DOHH2 (cell line): Measurements from ENCODE around the gene TANGO2.
A peak's percentile ranks its signal among the peaks of the same experiment; 100 is the strongest.

ENCODE experiments used
- H3F3A ChIP-seq: fragments of 200-600 bp; sonication (generic), shearing (Covaris generic); 2 replicates; pipeline ENCODE4 v1.6.0; 2016; ENCODE audit warnings: antibody characterized with exemption, mild to moderate bottlenecking; ENCODE audit not compliant: control insufficient read depth, insufficient read depth
- H3K27ac ChIP-seq: fragments of 200-600 bp; sonication (generic); 2 replicates; pipeline ENCODE4 v1.5.1; 2014; ENCODE audit warnings: low read depth, mild to moderate bottlenecking, low read length, moderate library complexity
- H3K27me3 ChIP-seq: fragments of 200-600 bp; sonication (generic); 2 replicates; pipeline ENCODE4 v1.6.1; 2014; ENCODE audit warnings: mild to moderate bottlenecking, low read length, mixed read lengths; ENCODE audit not compliant: control insufficient read depth
- H3K36me3 ChIP-seq: fragments of 200-600 bp; sonication (generic); 2 replicates; pipeline ENCODE4 v1.6.1; 2014; ENCODE audit warnings: mild to moderate bottlenecking, low read length, moderate library complexity, mixed read lengths; ENCODE audit not compliant: control insufficient read depth
- H3K4me1 ChIP-seq: fragments of 200-600 bp; sonication (generic); 2 replicates; pipeline ENCODE4 v1.6.1; 2014; ENCODE audit warnings: mild to moderate bottlenecking, low read length, mixed read lengths; ENCODE audit not compliant: control insufficient read depth
- H3K4me2 ChIP-seq: fragments of 200-600 bp; sonication (generic); 2 replicates; pipeline ENCODE4 v1.6.0; 2014; ENCODE audit warnings: mild to moderate bottlenecking, low read length, moderate library complexity
- H3K4me3 ChIP-seq: fragments of 200-600 bp; sonication (generic); 2 replicates; pipeline ENCODE4 v1.5.1; 2014; ENCODE audit warnings: mild to moderate bottlenecking, low read length, mixed read lengths
- H3K79me2 ChIP-seq: fragments of 200-600 bp; sonication (generic); 2 replicates; pipeline ENCODE4 v1.6.1; 2014; ENCODE audit warnings: mild to moderate bottlenecking, low read length, mixed read lengths; ENCODE audit not compliant: control insufficient read depth
- H3K9me2 ChIP-seq: fragments of 200-600 bp; sonication (generic); replicated peaks from 2 replicates; pipeline ENCODE4 v1.6.1; 2014; ENCODE audit warnings: mild to moderate bottlenecking, low read length, mixed read lengths; ENCODE audit not compliant: control insufficient read depth
- H3K9me3 ChIP-seq: fragments of 200-600 bp; sonication (generic); 2 replicates; pipeline ENCODE4 v1.6.1; 2014; ENCODE audit warnings: antibody characterized with exemption, low read length, mixed read lengths; ENCODE audit not compliant: control insufficient read depth, insufficient read depth
- H4K20me1 ChIP-seq: fragments of 200-600 bp; sonication (generic); 2 replicates; pipeline ENCODE4 v1.6.0; 2014; ENCODE audit warnings: low read depth, mild to moderate bottlenecking, antibody characterized with exemption, low read length, moderate library complexity; ENCODE audit not compliant: control insufficient read depth, insufficient read depth
- EZH2phosphoT487 ChIP-seq: fragments of 200-600 bp; sonication (generic); IDR thresholded peaks from 2 replicates; pipeline ENCODE4 v1.6.1; 2017; ENCODE audit warnings: borderline replicate concordance, mild to moderate bottlenecking, antibody characterized with exemption, low read length, moderate library complexity, mixed read lengths
- TF ChIP-seq, protein P1 (sequence below): fragments of 200-600 bp; sonication (generic); IDR thresholded peaks from one replicate; pipeline ENCODE4 v1.5.1; 2014; ENCODE audit warnings: antibody characterized with exemption, mild to moderate bottlenecking, low read depth, low read length; ENCODE audit not compliant: poor library complexity, severe bottlenecking

TANGO2 gene

DNA sequence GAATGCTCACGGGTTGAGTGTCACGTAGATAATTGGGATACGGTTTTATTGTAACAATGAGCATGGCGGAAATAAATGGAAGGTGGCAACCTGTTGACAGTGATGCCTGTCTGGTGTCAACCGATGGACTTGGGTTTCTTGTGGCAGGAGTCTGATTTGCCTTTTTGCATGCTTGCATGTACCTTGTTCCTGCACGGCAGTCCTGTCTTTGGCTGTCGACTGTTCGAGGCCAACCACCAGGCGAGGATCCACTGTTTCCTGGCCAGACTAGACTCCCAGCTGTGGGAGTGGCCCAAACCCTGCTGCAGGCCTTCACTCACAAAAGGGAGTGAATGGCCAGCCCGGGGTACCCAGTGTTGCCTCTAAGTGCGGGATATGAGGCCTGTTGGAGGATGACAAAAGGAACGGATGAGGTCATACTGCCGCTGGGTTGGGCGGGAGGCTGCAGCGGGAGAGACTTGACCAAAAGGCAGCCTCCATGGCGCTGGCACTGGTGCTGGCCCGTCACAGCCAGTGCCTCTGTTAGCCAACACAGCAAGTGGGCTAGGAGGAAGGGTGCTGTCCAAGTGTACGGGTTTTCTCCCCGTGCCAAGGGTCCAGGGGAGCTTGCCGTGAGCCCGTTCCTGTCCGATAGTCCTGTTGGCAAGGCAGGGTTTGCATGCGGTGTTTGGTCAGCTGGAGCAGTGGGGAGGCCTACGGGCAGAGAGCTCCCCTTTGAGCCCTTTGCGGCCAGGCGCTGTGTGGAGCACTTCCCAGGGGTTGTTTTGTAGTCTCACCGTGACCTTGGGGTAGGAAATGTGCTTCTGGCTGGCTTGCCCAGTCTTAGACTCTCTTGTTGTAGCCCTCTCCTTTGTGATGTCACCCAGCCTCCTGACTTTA lies 60.1 kb downstream of the TANGO2 start:
- H3K9me2 ChIP-seq: no peaks in the 10 kb centered on the region
- peaks cover 62% of the 10 kb centered on the region for H3K79me2 ChIP-seq
- no peaks in the 10 kb centered on the region for H3K27me3 ChIP-seq
- H3F3A ChIP-seq: peaks cover 5% of the 10 kb centered on the region; the same call in 1 of the 2 replicates
- H3K4me2 ChIP-seq: peak overlapping the region; percentile 91
- no peaks in the 10 kb centered on the region for H3K9me3 ChIP-seq
- TF ChIP-seq, protein P1, sequence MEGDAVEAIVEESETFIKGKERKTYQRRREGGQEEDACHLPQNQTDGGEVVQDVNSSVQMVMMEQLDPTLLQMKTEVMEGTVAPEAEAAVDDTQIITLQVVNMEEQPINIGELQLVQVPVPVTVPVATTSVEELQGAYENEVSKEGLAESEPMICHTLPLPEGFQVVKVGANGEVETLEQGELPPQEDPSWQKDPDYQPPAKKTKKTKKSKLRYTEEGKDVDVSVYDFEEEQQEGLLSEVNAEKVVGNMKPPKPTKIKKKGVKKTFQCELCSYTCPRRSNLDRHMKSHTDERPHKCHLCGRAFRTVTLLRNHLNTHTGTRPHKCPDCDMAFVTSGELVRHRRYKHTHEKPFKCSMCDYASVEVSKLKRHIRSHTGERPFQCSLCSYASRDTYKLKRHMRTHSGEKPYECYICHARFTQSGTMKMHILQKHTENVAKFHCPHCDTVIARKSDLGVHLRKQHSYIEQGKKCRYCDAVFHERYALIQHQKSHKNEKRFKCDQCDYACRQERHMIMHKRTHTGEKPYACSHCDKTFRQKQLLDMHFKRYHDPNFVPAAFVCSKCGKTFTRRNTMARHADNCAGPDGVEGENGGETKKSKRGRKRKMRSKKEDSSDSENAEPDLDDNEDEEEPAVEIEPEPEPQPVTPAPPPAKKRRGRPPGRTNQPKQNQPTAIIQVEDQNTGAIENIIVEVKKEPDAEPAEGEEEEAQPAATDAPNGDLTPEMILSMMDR: no peak
- no peak for TF ChIP-seq EZH2phosphoT487
- peaks cover 42% of the 10 kb centered on the region for H3K36me3 ChIP-seq
- peak overlapping the region; percentile 52 for H3K27ac ChIP-seq
- peak overlapping the region; percentile 97 for H3K4me3 ChIP-seq
- H4K20me1 ChIP-seq: peaks cover 23% of the 10 kb centered on the region; the same call in 1 of the 2 replicates
- H3K4me1 ChIP-seq: peaks cover 38% of the 10 kb centered on the region

DNA sequence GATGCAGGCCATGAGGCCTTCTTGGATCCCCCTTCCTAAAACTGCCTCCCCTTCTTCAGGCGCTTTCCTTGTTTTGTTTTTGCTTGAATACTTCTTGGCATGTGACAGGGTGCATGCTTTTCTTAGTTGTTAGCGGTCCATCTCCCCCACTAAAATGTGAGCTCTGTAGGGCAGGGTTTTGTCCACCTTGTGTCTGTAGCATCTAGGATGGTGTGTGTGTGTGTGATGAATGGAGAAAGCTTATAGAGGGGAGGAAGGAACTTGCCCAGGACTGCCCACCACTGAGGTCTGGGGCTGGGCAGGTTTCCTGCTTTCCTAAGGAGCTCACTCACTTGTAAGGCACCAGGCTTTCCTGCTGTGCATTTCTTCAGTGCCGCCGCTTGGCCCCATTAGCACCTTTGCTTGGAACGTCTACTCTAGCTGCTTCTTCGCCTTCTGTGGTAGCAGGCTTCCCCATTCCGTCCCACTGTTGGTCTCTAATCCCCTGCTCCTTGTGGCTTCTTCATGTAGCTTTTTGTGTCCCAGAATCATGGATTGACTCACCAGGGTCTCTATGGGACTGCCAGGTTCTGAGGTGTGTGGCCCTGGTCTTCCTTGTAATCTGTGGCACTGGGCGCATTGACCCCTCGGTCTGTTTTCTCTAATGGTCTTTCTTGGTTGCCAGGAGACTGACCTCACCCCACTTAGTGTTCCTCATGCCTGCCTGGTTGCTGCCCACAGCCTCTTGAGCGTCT lies 62.4 kb downstream of the TANGO2 start:
- Histone ChIP-seq H3K36me3 (peaks cover 65% of the 10 kb centered on the region), H3F3A (no peaks in the 10 kb centered on the region), H3K4me2 (peak overlapping the region; percentile 2), H3K9me3 (no peaks in the 10 kb centered on the region), H3K27me3 (no peaks in the 10 kb centered on the region), H4K20me1 (peaks cover 26% of the 10 kb centered on the region; the same call in 1 of the 2 replicates), H3K79me2 (peaks cover 84% of the 10 kb centered on the region), H3K27ac (no peak overlapping the region), H3K4me1 (peaks cover 38% of the 10 kb centered on the region), H3K9me2 (no peaks in the 10 kb centered on the region), H3K4me3 (0 out of 2 replicates have a peak overlapping the region, but pooled peaks have one; percentile 10)
- TF ChIP-seq EZH2phosphoT487: no peak
- TF ChIP-seq, protein P1: no peak

DNA sequence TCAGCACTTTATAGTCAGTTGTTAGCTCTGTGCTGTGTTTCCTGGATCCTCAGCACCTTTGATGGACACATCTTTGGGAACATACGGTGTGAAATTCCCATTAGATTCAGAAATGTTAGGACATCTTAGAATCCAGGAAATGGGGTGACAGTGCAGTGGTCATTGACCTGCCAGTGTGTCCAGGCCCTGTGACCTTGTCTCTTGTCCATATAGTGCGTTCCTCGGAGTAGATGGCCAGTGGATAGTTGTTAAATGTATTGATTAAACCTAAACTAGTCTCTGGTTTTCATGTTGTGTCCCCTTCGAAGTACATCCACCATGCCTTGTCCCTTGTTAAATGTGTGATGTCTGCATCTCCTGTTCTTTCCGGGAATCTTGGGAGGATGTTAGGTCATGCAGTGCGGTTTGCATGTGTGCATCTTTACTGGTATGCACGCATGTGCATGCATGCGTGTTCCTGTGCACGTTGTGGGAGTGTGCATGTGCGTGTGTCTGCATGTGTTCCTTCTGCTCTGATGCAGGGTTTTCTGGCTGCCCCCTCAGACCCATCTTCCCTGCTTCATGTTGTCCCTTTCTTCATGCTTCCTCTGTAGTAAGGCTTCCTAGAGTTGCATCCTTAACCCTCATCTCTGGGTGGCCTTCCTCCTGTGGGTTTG lies 63.1 kb downstream of the TANGO2 start:
- Histone ChIP-seq H4K20me1 (peaks cover 26% of the 10 kb centered on the region; the same call in 1 of the 2 replicates), H3K9me2 (no peaks in the 10 kb centered on the region), H3K4me2 (peak overlapping the region; percentile 2), H3K27me3 (no peaks in the 10 kb centered on the region), H3F3A (no peaks in the 10 kb centered on the region), H3K4me3 (0 out of 2 replicates have a peak overlapping the region, but pooled peaks have one; percentile 13), H3K79me2 (peaks cover 87% of the 10 kb centered on the region), H3K36me3 (peaks cover 72% of the 10 kb centered on the region), H3K4me1 (peaks cover 38% of the 10 kb centered on the region), H3K27ac (no peak overlapping the region), H3K9me3 (no peaks in the 10 kb centered on the region)
- TF ChIP-seq, protein P1: no peak
- no peak for TF ChIP-seq EZH2phosphoT487
